ENCODE measurements around the gene CELA1.

Gene CELA1

DNA sequence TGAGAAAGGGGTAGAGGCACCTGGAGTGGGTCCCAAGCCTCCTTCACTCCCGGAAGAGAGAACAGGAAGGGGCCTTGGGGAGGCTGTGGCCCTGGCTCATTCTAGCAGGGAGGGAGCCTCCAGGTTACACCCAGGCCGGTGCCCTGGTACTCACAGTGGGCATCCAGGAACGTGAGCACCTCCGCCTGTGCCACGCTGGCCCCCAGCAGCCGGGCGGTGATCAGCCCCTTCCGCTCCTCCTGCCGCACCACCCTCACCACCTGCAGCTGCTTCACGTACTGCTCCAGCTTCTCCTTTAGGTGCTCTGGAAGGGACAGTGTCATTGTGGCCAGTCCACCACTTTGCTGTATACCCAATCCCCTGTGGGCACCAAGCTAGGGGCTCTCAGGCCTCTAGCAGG, 18.8 kb upstream of the CELA1 start:
- TF ChIP-seq, protein P1, sequence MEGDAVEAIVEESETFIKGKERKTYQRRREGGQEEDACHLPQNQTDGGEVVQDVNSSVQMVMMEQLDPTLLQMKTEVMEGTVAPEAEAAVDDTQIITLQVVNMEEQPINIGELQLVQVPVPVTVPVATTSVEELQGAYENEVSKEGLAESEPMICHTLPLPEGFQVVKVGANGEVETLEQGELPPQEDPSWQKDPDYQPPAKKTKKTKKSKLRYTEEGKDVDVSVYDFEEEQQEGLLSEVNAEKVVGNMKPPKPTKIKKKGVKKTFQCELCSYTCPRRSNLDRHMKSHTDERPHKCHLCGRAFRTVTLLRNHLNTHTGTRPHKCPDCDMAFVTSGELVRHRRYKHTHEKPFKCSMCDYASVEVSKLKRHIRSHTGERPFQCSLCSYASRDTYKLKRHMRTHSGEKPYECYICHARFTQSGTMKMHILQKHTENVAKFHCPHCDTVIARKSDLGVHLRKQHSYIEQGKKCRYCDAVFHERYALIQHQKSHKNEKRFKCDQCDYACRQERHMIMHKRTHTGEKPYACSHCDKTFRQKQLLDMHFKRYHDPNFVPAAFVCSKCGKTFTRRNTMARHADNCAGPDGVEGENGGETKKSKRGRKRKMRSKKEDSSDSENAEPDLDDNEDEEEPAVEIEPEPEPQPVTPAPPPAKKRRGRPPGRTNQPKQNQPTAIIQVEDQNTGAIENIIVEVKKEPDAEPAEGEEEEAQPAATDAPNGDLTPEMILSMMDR (IDR thresholded peaks at IDR 0.05; ENCODE audit: insufficient read depth, missing control alignments), result no peak
- no peak for FAIRE-seq
- no peak for DNase-seq (ENCODE audit: insufficient read length, low spot score)

DNA sequence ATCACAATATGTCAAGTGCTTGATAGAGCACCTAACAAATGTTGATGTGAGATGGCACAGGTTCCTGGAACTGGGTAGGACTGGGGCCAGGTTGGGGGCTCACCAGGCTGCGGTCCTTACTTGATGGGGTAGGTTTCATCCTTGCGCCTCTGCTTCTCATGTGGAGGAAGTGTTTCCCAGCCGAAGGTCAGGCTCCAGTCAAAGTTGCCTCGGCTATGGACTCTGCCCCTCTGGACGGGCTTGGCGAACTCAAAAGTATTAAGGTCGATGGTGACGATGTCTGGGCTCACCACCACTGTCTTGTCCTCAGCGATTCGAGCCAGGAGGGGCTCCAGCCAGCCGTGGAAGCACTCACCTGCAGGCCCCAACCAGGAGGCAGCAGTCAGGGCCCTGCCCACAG, 17.5 kb upstream of the CELA1 start:
- no peak for FAIRE-seq

GRCh38 chr12:51362747-51363342, 16.4 kb upstream of the CELA1 start:
- DNase-seq (ENCODE audit: insufficient read length, low spot score) (no peak), FAIRE-seq (no peak)
- TF ChIP-seq, protein P1 (IDR thresholded peaks at IDR 0.05; ENCODE audit: insufficient read depth, missing control alignments), result no peak

More for the DNA sequence above, 17.5 kb upstream of the CELA1 start:
- DNase-seq (ENCODE audit: insufficient read length, low spot score), result no peak
- TF ChIP-seq, protein P1 (IDR thresholded peaks at IDR 0.05; ENCODE audit: insufficient read depth, missing control alignments), result no peak

DNA sequence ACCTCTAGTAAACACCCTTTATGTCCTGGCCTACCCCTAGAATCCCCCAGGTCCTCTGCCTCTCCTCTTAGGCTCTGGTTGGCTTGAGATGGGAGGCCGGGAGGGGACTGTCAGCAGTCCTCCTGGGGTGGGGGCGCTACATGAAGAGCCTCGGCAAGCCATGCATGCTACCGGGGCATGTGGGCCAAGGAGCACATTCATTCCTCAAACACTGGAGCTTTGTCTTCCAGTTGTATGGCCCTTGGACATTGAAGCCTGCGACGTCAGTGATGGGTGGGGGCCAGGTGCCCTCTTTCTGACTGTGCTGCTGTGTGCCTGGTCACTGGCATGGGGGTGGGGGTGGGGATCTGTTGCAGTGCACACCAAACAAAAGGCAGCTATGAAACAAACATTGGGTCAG, 15.8 kb upstream of the CELA1 start:
- no peak for DNase-seq (ENCODE audit: insufficient read length, low spot score)

GRCh38 chr12:51361161-51362016, 14.9 kb upstream of the CELA1 start:
- DNase-seq (ENCODE audit: insufficient read length, low spot score) (no peak), FAIRE-seq (no peak)
- TF ChIP-seq, protein P1 (IDR thresholded peaks at IDR 0.05; ENCODE audit: insufficient read depth, missing control alignments), result no peak

More for the DNA sequence above, 15.8 kb upstream of the CELA1 start:
- FAIRE-seq, result no peak
- TF ChIP-seq, protein P1 (IDR thresholded peaks at IDR 0.05; ENCODE audit: insufficient read depth, missing control alignments), result no peak

DNA sequence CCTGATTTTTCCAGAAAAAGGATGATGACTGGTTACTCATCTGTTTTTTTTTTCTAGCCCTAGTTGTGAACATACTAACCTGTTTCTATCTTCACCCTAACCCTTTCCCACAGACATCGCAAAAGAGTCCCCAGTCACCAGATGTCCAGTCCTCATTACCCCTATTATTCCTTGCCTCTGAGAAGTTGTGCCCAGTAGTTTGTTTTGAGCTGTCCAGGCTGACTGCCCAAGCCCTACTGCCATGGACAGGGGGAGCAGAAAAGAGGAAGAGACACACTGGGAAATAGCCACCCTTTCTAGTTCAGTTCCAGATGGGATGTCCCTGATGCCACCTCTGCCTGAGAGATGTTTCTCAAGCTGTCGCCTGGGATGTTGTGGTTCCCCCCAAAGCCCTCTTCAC, 13.8 kb upstream of the CELA1 start:
- TF ChIP-seq, protein P1 (IDR thresholded peaks at IDR 0.05; ENCODE audit: insufficient read depth, missing control alignments), result no peak
- no peak for FAIRE-seq
- DNase-seq (ENCODE audit: insufficient read length, low spot score), result no peak

DNA sequence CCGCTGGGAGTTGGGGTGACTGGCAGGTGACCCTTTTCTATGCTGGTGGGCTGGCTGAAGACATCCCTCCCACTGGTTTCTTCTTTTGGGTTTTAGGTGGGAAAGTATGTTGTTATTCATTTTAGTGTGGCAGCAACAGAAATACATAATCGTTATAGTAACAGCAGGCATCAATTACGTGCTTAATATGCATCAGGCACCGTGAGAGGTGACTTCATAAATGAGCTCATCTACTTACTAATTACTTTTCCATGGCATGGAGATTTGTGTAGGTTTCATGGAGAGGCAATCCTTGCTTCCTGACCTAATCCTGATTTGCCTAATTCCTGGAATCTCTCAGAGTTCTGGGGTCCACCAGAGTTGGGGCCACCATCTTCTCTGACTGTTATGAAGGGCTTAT, 13.4 kb upstream of the CELA1 start:
- TF ChIP-seq, protein P1 (IDR thresholded peaks at IDR 0.05; ENCODE audit: insufficient read depth, missing control alignments), result no peak
- no peak for DNase-seq (ENCODE audit: insufficient read length, low spot score)
- no peak for FAIRE-seq

Measured in D721Med (cell line).